ENCODE data around the gene TCEANC2.

TCEANC2 gene

GRCh38 chr1:54051933-54052430 lies 1.4 kb upstream of the TCEANC2 start:
- peak overlapping the region; percentile 68 for H3K4me3 ChIP-seq (ENCODE audit: control insufficient read depth, low read depth, low read length)
- peak; percentile 15 for DNase-seq (ENCODE audit: low read depth)
- TF ChIP-seq, protein P1, sequence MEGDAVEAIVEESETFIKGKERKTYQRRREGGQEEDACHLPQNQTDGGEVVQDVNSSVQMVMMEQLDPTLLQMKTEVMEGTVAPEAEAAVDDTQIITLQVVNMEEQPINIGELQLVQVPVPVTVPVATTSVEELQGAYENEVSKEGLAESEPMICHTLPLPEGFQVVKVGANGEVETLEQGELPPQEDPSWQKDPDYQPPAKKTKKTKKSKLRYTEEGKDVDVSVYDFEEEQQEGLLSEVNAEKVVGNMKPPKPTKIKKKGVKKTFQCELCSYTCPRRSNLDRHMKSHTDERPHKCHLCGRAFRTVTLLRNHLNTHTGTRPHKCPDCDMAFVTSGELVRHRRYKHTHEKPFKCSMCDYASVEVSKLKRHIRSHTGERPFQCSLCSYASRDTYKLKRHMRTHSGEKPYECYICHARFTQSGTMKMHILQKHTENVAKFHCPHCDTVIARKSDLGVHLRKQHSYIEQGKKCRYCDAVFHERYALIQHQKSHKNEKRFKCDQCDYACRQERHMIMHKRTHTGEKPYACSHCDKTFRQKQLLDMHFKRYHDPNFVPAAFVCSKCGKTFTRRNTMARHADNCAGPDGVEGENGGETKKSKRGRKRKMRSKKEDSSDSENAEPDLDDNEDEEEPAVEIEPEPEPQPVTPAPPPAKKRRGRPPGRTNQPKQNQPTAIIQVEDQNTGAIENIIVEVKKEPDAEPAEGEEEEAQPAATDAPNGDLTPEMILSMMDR (conservative IDR thresholded peaks at IDR 0.05; ENCODE audit: control insufficient read depth, insufficient read depth, low read depth, low read length): no peak

DNA sequence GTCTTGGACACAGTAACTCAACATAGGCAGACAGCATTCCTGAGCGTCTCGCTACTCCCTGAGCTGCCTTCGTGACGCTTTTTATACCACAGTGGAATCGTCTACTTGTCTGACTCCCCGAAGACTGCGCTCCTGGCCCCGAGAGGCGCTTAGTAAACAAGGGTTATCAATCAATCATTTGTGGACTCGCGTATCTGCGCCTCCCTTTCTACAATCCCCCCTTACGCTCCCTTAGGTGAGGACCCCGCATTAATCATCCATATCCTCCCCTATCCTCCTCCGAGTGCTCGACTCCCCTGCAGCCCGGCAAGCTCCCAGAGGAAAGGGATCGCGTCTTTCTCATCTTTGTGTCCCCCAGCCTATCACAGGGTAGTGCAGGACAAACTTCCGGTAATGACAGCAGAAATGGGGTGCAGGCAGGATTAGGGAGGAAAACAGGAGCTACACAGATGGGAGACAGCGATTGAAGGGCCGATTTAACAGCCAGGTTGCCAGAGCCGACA lies 926 bp upstream of the TCEANC2 start:
- H3K4me3 ChIP-seq (ENCODE audit: control insufficient read depth, low read depth, low read length): peak overlapping the region; percentile 68
- DNase-seq (ENCODE audit: low read depth): peak; percentile 58
- TF ChIP-seq, protein P1 (conservative IDR thresholded peaks at IDR 0.05; ENCODE audit: control insufficient read depth, insufficient read depth, low read depth, low read length): no peak

- peak; percentile 25 for DNase-seq (ENCODE audit: low read depth)
- H3K4me3 ChIP-seq (ENCODE audit: control insufficient read depth, low read depth, low read length): peak overlapping the region; percentile 68
- TF ChIP-seq, protein P1 (conservative IDR thresholded peaks at IDR 0.05; ENCODE audit: control insufficient read depth, insufficient read depth, low read depth, low read length): no peak
These were observed 483 bp downstream of the TCEANC2 start for GRCh38 chr1:54053745-54054437.

GRCh38 chr1:54054438-54054749 lies 986 bp downstream of the TCEANC2 start:
- TF ChIP-seq, protein P1 (conservative IDR thresholded peaks at IDR 0.05; ENCODE audit: control insufficient read depth, insufficient read depth, low read depth, low read length): no peak
- peak overlapping the region; percentile 68 for H3K4me3 ChIP-seq (ENCODE audit: control insufficient read depth, low read depth, low read length)
- no peak for DNase-seq (ENCODE audit: low read depth)

- TF ChIP-seq, protein P1 (conservative IDR thresholded peaks at IDR 0.05; ENCODE audit: control insufficient read depth, insufficient read depth, low read depth, low read length): no peak
- no peak for DNase-seq (ENCODE audit: low read depth)
- H3K4me3 ChIP-seq (ENCODE audit: control insufficient read depth, low read depth, low read length): no peak overlapping the region
These were observed 10.9 kb downstream of the TCEANC2 start for GRCh38 chr1:54064299-54064698.

GRCh38 chr1:54069791-54070170 lies 16.4 kb downstream of the TCEANC2 start:
- no peak overlapping the region for H3K4me3 ChIP-seq (ENCODE audit: control insufficient read depth, low read depth, low read length)
- peak; percentile 38 for DNase-seq (ENCODE audit: low read depth)
- TF ChIP-seq, protein P1 (conservative IDR thresholded peaks at IDR 0.05; ENCODE audit: control insufficient read depth, insufficient read depth, low read depth, low read length): no peak
